Thymus (tissue), 11 donors: Measurements from ENCODE around the gene FCAMR. TPM values are rescaled to one million over a fixed set of nuclear protein-coding genes. Genes with fewer than 3 reads are reported as not detected.

Experiments
- DNase-seq, 9 donors: peaks; one replicate each; pipeline ENCODE4 v3.0.0-alpha.2; 2013; ENCODE audit warnings: low spot score in 9 of 9, low read depth in 6 of 9, missing footprints in 1 of 9
- H3K27ac ChIP-seq, 2 donors: one replicate each; pipeline ENCODE4 v1.5.1; 2013; ENCODE audit warnings: control low read depth in 1 of 2, low read depth in 1 of 2, low read length in 1 of 2, mild to moderate bottlenecking in 1 of 2, moderate library complexity in 1 of 2
- H3K27me3 ChIP-seq, 2 donors: one replicate each; pipeline ENCODE4 v1.5.1; 2013; ENCODE audit warnings: low read length in 1 of 2; ENCODE audit not compliant: control insufficient read depth in 2 of 2, insufficient read depth in 1 of 2
- H3K36me3 ChIP-seq, 2 donors: one replicate each; pipeline ENCODE4 v1.5.1; 2013; ENCODE audit warnings: low read length in 1 of 2, mild to moderate bottlenecking in 1 of 2, moderate library complexity in 1 of 2; ENCODE audit not compliant: control insufficient read depth in 2 of 2, insufficient read depth in 2 of 2
- H3K4me1 ChIP-seq, 2 donors: one replicate each; pipeline ENCODE4 v1.5.1; 2013; ENCODE audit warnings: low read length in 2 of 2; ENCODE audit not compliant: control insufficient read depth in 2 of 2, insufficient read depth in 2 of 2
- H3K4me3 ChIP-seq, 2 donors: one replicate each; pipeline ENCODE4 v1.5.1; 2013; ENCODE audit warnings: low read length in 2 of 2, control low read depth in 1 of 2, mild to moderate bottlenecking in 1 of 2
- H3K9me3 ChIP-seq, 2 donors: one replicate each; pipeline ENCODE4 v1.5.1; 2013; ENCODE audit warnings: low read length in 1 of 2, mild to moderate bottlenecking in 1 of 2; ENCODE audit not compliant: control insufficient read depth in 2 of 2, insufficient read depth in 1 of 2
- WGBS: extraction: QIAGEN DNeasy Blood & Tissue Kit; methylation state at CpG from one replicate; pipeline ENCODE4 v1.1.7; 2013; 5-methylcytosine and 5-hydroxymethylcytosine counted together
- polyA plus RNA-seq: library from polyadenylated mRNA; stranded (reverse); fragments of 200-250 nt; gene quantifications from one replicate; pipeline ENCODE4 v1.2.3, GENCODE V29; 2013
- total RNA-seq: library from RNA; stranded (reverse); fragments of 120-200 nt; gene quantifications from one replicate; pipeline ENCODE4 v1.2.4, GENCODE V29; 2013
- donor health status: healthy.

Gene FCAMR
- total and polyA plus RNA-seq, 2 donors = 0.19 to 0.43 TPM

DNA sequence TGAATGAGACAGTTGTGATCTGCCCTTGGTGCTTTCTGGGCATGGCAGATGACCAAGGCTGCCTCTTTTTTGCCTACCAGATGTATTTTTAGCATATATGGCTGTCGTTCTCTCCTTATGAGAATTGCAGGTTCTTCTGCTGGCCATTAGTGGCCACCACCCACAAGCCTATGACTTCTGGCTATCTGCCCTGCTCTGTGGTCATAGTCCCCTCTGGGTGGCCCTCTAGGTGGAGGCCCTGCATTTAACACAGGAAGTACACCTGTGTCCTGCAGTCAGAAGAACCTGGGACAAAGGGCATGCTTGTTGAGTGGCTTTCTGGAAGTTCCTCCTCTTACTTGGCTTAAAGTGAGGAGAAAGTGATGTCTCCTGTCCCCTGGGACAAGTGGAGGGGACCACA lies 6.5 kb downstream of the FCAMR start:
- H3K4me3 ChIP-seq = no peak overlapping the region
- H3K27ac ChIP-seq = no peak overlapping the region
- H3K9me3 ChIP-seq = no peaks in the 10 kb centered on the region
- peaks cover 10 to 34% of the 10 kb centered on the region in 2 donors for H3K4me1 ChIP-seq
- no peaks in the 10 kb centered on the region for H3K36me3 ChIP-seq
- no peak for DNase-seq
- no peaks in the 10 kb centered on the region for H3K27me3 ChIP-seq
- 97% methylated on average over 1 of the region's 1 CpG for WGBS

DNA sequence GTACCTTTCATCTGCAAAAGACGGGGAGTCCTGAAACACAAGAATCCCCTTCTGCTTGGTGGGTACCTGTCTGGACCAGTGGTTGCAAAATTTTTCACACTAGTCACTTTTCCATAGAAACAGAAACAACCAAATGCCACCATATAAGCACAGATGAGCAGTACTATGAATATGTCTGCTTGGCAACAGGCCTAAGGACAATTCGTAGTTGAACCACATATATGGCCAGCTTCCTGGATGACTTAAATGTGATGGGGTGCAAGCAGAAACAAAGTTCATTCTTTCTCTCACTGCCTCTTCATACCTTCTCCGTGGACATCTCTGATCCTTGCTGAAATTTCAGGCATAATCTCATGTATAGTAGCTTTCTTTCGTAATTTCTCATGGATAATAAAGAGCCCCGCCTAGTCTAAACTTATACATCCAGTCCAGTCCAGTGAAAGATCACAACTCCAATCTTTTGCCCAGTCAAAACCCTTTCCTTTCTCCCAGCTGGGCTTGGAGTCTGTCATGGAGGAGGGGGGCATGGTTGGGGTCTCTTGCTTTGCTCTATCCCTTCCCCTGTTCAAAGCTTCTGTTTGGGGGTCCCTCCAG lies 7.0 kb downstream of the FCAMR start:
- WGBS = 97% methylated on average over 5 of the region's 5 CpGs
- H3K27me3 ChIP-seq = no peaks in the 10 kb centered on the region

DNA sequence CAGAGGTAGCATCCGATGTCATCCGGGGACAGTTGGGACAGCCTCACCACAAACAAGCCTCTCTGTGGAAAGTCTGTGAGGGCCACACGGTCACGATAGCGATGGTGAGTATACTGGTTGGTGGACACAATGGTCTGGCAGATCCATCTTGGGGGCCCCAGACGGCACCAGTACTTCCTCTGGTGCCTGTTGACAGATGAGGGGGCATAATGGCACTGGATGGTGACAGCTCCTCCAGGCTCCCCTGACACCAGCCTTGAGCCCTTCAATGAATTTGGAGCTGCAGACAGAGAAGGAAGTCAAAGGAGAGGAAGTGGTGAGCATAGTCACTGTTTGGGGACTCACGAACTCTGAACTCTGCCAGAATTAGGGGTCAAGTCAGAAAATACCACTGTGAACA lies 8.0 kb downstream of the FCAMR start:
- H3K27me3 ChIP-seq = no peaks in the 10 kb centered on the region
- peaks cover 4 to 27% of the 10 kb centered on the region in 2 donors for H3K4me1 ChIP-seq
- 83% methylated on average over 7 of the region's 7 CpGs for WGBS
- no peaks in the 10 kb centered on the region for H3K36me3 ChIP-seq
- H3K4me3 ChIP-seq = no peak overlapping the region
- no peak overlapping the region for H3K27ac ChIP-seq
- peak in 2 of 9 donors; percentile 24 to 31 for DNase-seq
- H3K9me3 ChIP-seq = no peaks in the 10 kb centered on the region

More for the DNA sequence above, 7.0 kb downstream of the FCAMR start:
- no peak overlapping the region for H3K4me3 ChIP-seq
- no peak overlapping the region for H3K27ac ChIP-seq
- no peaks in the 10 kb centered on the region for H3K36me3 ChIP-seq
- H3K4me1 ChIP-seq = peaks cover 10 to 34% of the 10 kb centered on the region in 2 donors
- H3K9me3 ChIP-seq = no peaks in the 10 kb centered on the region
- DNase-seq = no peak

DNA sequence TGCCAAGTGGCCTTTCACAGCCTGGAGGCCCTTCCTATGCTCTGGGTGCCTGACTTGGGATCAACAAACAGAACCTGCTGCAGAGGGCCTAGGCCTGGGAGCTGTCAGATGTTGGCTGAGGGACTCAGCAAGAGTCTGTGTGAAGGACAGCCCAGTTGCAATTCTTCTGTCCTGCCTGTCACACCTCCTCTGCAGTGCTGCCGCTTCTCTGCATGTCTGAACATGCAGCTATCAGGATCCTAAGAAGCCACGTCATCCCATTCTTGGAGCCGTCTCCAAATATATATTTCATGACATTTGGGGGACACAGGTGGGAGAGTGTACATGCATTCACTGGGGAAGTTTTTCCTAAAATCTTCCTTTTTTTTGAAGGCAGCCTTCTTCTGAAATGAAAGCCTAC lies 8.6 kb downstream of the FCAMR start:
- H3K27me3 ChIP-seq = no peaks in the 10 kb centered on the region
- H3K36me3 ChIP-seq = no peaks in the 10 kb centered on the region
- peaks cover 3 to 21% of the 10 kb centered on the region in 2 donors for H3K4me1 ChIP-seq
- H3K27ac ChIP-seq = no peak overlapping the region
- DNase-seq = no peak
- no peaks in the 10 kb centered on the region for H3K9me3 ChIP-seq
- no peak overlapping the region for H3K4me3 ChIP-seq
- 96% methylated on average over 3 of the region's 3 CpGs for WGBS

DNA sequence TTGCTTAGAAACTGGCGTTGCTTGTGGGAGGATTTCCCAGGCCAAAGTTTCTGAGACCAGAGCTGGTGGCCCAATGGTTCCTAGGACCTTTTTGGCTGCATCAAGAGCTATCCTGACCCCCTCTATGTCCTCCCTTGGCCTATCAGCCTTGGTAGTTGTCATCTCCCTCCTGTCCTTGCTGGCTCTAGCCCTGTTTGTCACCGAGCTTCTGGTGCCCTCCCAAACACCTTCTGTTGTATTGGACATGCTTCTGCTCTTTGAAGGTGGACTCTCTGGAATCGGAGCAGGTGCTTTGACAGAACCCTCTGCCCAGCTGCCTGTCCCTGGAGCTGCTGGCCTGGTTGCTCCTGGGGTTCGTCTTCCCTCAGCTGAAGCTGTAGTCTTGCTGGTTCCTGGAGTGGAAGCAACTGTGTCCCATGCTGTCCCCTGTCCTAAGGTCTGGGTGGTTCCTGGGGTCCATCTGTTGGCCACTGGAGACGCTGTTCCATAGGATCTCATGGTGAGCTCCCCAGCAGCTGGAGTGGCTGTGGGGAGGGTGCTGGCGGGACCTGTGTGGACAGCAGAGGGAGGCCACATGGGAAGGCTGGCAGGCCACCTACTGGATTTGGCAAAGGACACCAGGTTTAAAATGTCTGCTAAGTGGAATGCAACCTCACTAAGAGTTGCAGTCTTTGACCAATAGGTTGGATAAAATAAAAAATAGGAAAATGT lies 9.4 kb downstream of the FCAMR start:
- Histone ChIP-seq H3K4me1 (peaks cover 3 to 21% of the 10 kb centered on the region in 2 donors), H3K27me3 (no peaks in the 10 kb centered on the region), H3K27ac (no peak overlapping the region), H3K9me3 (no peaks in the 10 kb centered on the region), H3K4me3 (no peak overlapping the region), H3K36me3 (no peaks in the 10 kb centered on the region)
- no peak for DNase-seq
- 97% methylated on average over 6 of the region's 6 CpGs for WGBS

DNA sequence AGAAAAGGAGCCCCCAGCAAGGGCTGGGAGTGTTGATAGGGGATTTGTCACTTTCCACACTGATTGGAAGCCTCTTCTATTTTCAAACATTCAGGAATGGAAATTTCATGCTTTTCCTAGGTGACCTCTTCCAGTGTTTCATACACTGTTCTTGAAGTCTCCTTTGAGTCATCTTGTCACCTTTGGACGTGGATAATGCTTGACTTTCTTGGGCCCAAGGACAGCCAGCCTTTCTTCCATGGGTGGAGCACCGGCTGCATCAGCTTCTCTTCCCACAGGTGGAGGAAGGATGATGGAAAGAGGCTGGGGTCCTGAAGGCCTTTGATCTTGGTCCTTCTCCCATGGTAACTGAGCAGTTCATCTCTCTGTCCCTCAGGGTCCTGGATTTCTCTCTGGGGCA lies 12.1 kb downstream of the FCAMR start:
- H3K4me3 ChIP-seq = no peak overlapping the region
- H3K4me1 ChIP-seq = peaks cover 3 to 21% of the 10 kb centered on the region in 2 donors
- no peak overlapping the region for H3K27ac ChIP-seq
- DNase-seq = no peak
- WGBS = 94% methylated on average over 2 of the region's 2 CpGs
- H3K36me3 ChIP-seq = no peaks in the 10 kb centered on the region
- no peaks in the 10 kb centered on the region for H3K9me3 ChIP-seq
- H3K27me3 ChIP-seq = no peaks in the 10 kb centered on the region

DNA sequence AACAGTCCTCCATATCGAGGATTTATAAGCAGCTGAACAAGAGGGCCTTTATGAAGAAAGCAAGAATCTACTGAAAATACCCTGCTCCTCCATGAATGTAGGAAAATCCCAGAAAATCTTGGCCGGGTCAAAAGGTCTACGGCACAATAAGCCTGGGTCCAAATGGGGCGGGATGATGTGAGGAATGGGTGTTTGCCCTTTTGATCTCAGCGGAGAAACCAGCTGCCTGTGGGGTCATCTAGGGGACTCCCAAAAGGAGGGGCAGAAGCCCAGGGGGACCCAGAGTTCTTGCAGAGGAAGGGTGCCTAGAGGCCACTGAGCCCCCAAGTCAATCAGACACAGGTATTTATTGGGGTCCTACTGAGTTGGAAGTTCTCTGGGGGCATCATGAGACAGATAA lies 12.6 kb downstream of the FCAMR start:
- H3K4me3 ChIP-seq = no peak overlapping the region
- H3K36me3 ChIP-seq = no peaks in the 10 kb centered on the region
- 96% methylated on average over 5 of the region's 5 CpGs for WGBS
- H3K27me3 ChIP-seq = no peaks in the 10 kb centered on the region
- H3K4me1 ChIP-seq = peaks cover 3 to 17% of the 10 kb centered on the region in 2 donors
- no peak for DNase-seq
- H3K9me3 ChIP-seq = no peaks in the 10 kb centered on the region
- H3K27ac ChIP-seq = no peak overlapping the region

DNA sequence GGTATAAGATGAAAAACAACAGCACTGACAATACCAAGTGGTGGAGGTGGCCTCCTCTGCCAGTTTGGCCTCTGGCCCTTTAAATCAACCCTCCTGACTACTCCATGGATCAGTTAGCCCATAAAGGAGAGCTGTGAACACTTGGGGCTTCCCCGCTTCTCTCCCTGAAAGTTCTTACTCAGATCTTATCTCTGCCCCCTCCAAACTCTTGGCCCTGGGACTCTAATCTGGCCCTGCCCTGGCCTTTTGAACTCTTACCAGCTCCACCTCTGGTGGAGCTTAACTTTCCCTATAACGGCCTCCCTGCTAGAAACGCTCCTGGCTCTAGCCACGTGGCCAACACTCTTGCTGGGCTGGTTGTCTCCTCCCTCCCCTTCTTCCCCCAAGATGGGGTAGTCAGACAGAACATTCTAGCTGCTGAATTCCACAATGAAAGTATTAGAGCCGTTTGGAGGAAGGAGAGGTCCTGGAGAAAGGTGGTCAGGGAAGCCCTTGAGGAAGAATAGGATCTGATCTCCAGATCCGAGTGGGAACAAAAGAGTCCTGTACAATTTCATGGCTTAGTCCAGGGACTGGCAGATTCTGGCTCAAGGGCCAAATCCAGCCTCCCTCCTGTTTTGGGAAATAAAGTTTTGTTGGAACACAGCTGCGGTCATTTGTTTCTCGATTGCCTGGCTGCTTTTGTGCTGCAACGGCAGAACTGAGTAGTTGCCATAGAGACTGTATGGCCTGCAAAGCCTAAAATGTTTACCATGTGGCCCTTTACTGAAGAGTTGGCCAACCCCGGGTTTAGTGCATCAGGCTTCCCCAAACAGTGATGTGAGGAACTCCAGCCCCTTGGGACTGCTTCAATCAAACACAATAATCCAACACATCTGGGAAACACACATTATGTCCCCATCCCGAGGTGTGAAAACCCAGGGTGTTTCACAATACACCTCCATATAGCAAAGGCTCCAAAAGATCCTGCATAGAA lies 14.5 kb downstream of the FCAMR start:
- no peaks in the 10 kb centered on the region for H3K9me3 ChIP-seq
- DNase-seq = no peak
- H3K4me3 ChIP-seq = no peak overlapping the region
- no peaks in the 10 kb centered on the region for H3K27me3 ChIP-seq
- no peak overlapping the region for H3K27ac ChIP-seq
- H3K36me3 ChIP-seq = no peaks in the 10 kb centered on the region
- H3K4me1 ChIP-seq = no peaks in the 10 kb centered on the region
- 95% methylated on average over 11 of the region's 11 CpGs for WGBS
